GM13976 (cell line): ENCODE measurements around the gene FAM3D.
"Not testable (repeated sequence)": the region's sequence is repeated elsewhere in the genome, so short reads cannot be mapped to it uniquely, and the experiment has no call there.

ENCODE experiments used
- DNase-seq: peaks from one replicate; pipeline ENCODE4 v3.0.0; 2012; ENCODE audit warnings: low spot score
- in situ Hi-C: fragments of 300-500 bp; cut with MboI; formaldehyde crosslinking; loops from one replicate; pipeline ENCODE4 v1.12.0; 2022; ENCODE audit warnings: low sequenced_read_pairs, mixed read lengths, inconsistent platforms; ENCODE audit not compliant: unreplicated experiment
- TF ChIP-seq, protein P1 (sequence below): IDR thresholded peaks from 2 replicates; pipeline ENCODE4 v1.5.1; 2012; ENCODE audit warnings: borderline replicate concordance, mild to moderate bottlenecking; ENCODE audit not compliant: insufficient read depth; ENCODE audit errors: extremely low read depth, missing control alignments, control extremely low read depth

FAM3D gene

DNA sequence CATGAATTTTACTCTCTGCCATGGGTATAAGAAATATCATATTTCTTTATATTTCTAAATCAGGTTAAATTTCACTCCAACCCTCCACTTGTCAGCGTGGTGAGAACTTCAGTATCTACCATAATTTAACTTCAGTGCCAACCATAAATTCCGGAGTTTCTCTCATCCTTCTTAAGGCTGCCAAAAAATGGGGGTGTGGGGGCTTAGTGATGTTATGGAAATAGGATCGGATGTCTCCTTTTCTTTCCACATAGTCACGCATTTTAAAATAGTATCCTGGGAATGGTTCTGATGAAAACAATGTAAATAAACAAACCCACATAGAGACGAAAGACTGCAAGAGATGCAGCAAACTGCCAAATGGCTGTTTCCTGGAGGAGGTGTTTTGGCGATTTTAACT lies 12.9 kb upstream of the FAM3D start:
- in situ Hi-C loops, result no loop called here
- no peak for DNase-seq

GRCh38 chr3:58678177-58678970 lies 11.8 kb upstream of the FAM3D start:
- DNase-seq, in situ Hi-C loops: not testable (repeated sequence)

More for the DNA sequence above, 12.9 kb upstream of the FAM3D start:
- TF ChIP-seq, protein P1, sequence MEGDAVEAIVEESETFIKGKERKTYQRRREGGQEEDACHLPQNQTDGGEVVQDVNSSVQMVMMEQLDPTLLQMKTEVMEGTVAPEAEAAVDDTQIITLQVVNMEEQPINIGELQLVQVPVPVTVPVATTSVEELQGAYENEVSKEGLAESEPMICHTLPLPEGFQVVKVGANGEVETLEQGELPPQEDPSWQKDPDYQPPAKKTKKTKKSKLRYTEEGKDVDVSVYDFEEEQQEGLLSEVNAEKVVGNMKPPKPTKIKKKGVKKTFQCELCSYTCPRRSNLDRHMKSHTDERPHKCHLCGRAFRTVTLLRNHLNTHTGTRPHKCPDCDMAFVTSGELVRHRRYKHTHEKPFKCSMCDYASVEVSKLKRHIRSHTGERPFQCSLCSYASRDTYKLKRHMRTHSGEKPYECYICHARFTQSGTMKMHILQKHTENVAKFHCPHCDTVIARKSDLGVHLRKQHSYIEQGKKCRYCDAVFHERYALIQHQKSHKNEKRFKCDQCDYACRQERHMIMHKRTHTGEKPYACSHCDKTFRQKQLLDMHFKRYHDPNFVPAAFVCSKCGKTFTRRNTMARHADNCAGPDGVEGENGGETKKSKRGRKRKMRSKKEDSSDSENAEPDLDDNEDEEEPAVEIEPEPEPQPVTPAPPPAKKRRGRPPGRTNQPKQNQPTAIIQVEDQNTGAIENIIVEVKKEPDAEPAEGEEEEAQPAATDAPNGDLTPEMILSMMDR, result no peak

DNA sequence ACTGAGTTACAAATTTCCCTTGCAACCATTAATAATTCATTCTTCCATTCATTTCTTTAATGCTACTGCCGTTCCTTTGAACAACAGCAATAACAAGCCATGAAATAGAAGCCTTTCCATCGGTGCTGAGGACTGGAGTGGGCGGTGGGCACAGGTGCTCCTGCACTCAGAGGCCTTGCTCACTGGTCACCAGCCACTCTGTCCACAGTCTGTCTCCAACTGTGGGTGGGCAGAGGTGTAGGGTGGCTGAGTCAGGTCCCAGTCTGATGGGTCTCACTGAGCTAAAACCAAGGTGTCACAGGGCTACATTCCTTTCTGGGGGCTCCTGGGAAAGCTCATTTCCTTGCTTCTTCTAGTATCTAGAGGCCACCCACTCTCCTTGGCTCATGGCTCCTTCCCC lies 6.3 kb upstream of the FAM3D start:
- no peak for DNase-seq
- TF ChIP-seq, protein P1, result no peak
- in situ Hi-C loops, result no loop called here

DNA sequence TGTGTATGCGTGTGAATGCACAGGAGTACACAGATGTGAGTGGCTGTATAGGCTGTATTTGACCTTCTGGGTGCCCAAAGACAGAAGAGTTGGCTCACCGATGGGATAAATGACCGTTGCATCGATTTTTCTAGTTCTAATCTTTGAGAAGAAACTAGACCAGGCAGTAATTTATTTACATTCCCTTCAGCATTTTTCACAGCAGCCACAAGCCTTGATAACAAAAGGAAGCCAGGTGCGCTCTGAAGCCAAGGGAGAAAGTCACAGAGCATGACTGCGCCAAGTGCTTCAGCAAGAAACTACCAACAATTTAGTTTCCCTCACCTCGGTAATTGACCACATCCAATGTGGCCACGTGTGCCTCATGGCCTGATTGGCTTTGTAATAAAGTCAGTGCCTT lies 5.9 kb upstream of the FAM3D start:
- DNase-seq, result no peak
- in situ Hi-C loops, result no loop called here
- TF ChIP-seq, protein P1, result no peak

DNA sequence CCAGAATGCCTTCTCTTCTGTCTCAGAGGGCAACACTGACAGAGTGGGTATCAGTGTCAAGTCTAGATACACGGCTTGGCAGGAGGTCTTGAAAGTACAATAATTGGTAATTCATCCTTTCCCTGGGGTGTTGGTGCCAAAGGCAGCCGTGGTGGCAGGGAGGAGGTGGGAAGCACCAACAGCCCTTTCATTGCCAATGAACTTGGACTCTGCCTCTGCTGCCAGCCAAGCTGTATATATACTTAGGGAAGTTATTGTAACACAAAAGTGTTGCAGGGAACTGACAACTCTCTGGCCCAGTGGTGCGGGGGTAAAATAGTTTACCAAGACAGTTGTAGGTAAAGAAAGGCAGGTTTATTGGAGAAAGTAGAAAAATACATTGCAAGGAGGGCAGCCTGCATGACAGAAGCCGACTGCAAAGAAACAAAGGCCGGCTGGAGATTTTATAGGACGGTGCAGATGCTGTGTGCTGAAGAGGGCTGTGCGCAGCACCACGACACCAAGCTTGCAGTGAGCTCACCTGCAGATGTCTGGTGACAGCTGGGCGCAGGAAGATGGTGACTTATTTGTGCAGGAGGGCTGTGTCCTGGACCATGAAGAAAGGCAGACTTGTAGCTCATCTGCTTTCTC lies 4.0 kb upstream of the FAM3D start:
- in situ Hi-C loops, result no loop called here
- DNase-seq, result no peak
- TF ChIP-seq, protein P1, result no peak

- TF ChIP-seq, protein P1, result no peak
- no peak for DNase-seq
- in situ Hi-C loops, result no loop called here
Measured at GRCh38 chr3:58668247-58668646, 1.7 kb upstream of the FAM3D start.

DNA sequence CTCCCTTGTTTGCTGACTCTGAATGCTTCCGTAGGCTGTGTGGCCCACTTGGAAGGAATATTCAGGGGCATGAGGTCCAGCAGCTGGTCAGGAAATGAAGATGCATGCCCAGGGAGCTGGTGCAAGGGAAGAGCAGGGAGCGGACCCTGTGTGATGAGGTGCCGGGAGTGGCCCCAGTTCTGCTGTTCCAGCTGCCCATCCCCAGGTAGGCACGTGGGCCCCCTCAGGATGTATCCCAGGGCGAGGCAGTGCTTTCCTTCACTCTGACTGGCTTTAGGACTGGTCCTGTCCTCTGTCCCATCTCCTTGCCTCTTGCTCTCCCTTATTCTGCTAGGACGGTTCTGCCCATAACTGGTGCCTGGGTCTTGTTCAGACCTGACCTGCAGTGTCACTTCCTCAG lies 1.1 kb upstream of the FAM3D start:
- in situ Hi-C loops, result no loop called here
- DNase-seq, result no peak

More for the DNA sequence above, 1.1 kb upstream of the FAM3D start:
- TF ChIP-seq, protein P1, result no peak
